Stomach smooth muscle (tissue), 2 donors: ENCODE measurements around the gene CYP2J2.
"Not testable (repeated sequence)": the region's sequence is repeated elsewhere in the genome, so short reads cannot be mapped to it uniquely, and the experiment has no call there.

Experiments used
- H3K27ac ChIP-seq: one replicate; pipeline ENCODE4 v1.7.0; 2013; ENCODE audit warnings: mild to moderate bottlenecking, low read length, inconsistent platforms
- H3K27me3 ChIP-seq, 2 donors: one replicate each; pipeline ENCODE4 v1.7.0; 2013; ENCODE audit warnings: low read length in 2 of 2; ENCODE audit not compliant: insufficient read depth in 2 of 2, control insufficient read depth in 1 of 2
- H3K36me3 ChIP-seq, 2 donors: one replicate each; pipeline ENCODE4 v1.7.0; 2013; ENCODE audit warnings: low read length in 2 of 2; ENCODE audit not compliant: control insufficient read depth in 2 of 2, insufficient read depth in 2 of 2
- H3K4me1 ChIP-seq: one replicate; pipeline ENCODE4 v1.7.0; 2013; ENCODE audit warnings: low read length; ENCODE audit not compliant: control insufficient read depth, insufficient read depth
- H3K4me3 ChIP-seq, 2 donors: one replicate each; pipeline ENCODE4 v1.7.0; 2013; ENCODE audit warnings: low read length in 2 of 2
- H3K9ac ChIP-seq, 2 donors: one replicate each; pipeline ENCODE4 v1.7.0; 2013; ENCODE audit warnings: low read length in 2 of 2, mild to moderate bottlenecking in 1 of 2
- H3K9me3 ChIP-seq, 2 donors: one replicate each; pipeline ENCODE4 v1.7.0; 2013; ENCODE audit warnings: low read length in 2 of 2; ENCODE audit not compliant: control insufficient read depth in 2 of 2
- donor health status: healthy.
- donor health status: Pancreatic carcinoma.

The CYP2J2 gene

GRCh38 chr1:59926381-59927123 is at the start of gene CYP2J2:
Gene CYP2J2 (minus strand): TSS chr1:59926773. CDS start chr1:59926746, 27 bp downstream.
- no peaks in the 10 kb centered on the region for H3K36me3 ChIP-seq
- no peak within 1 kb of the TSS for H3K27ac ChIP-seq
- peaks cover 0 to 6% of the 10 kb centered on the region in 2 donors for H3K27me3 ChIP-seq
- H3K4me1 ChIP-seq = no peaks in the 10 kb centered on the region
- peak within 1 kb of the TSS; percentile 33 to 67 for H3K4me3 ChIP-seq
- H3K9ac ChIP-seq = no peak within 1 kb of the TSS
- H3K9me3 ChIP-seq = no peaks in the 10 kb centered on the region

- Histone ChIP-seq H3K9me3 (no peaks in the 10 kb centered on the region), H3K4me3 (no peak overlapping the region), H3K36me3 (no peaks in the 10 kb centered on the region), H3K9ac (no peak overlapping the region), H3K27ac (no peak overlapping the region), H3K27me3 (no peaks in the 10 kb centered on the region), H3K4me1 (no peaks in the 10 kb centered on the region)
Observed at GRCh38 chr1:59973719-59974118, 47.1 kb upstream of the CYP2J2 start.

GRCh38 chr1:59972216-59972927 is 45.8 kb upstream of the CYP2J2 start:
- Histone ChIP-seq H3K9me3 (no peaks in the 10 kb centered on the region), H3K36me3 (no peaks in the 10 kb centered on the region), H3K4me1 (no peaks in the 10 kb centered on the region), H3K27me3 (no peaks in the 10 kb centered on the region), H3K4me3 (no peak overlapping the region), H3K27ac (no peak overlapping the region), H3K9ac (no peak overlapping the region)

GRCh38 chr1:59971464-59971911 is 44.9 kb upstream of the CYP2J2 start:
- Histone ChIP-seq H3K27me3 (no peaks in the 10 kb centered on the region), H3K4me3 (no peak overlapping the region), H3K9ac (no peak overlapping the region), H3K9me3 (no peaks in the 10 kb centered on the region), H3K4me1 (no peaks in the 10 kb centered on the region), H3K36me3 (no peaks in the 10 kb centered on the region), H3K27ac (no peak overlapping the region)

- not testable (repeated sequence) for H3K27ac ChIP-seq, H3K27me3 ChIP-seq, H3K4me3 ChIP-seq, H3K9me3 ChIP-seq, H3K9ac ChIP-seq, H3K4me1 ChIP-seq, H3K36me3 ChIP-seq
Observed at GRCh38 chr1:59969542-59970175, 43.1 kb upstream of the CYP2J2 start.

GRCh38 chr1:59968746-59969145 is 42.2 kb upstream of the CYP2J2 start:
- not testable (repeated sequence) for H3K9ac ChIP-seq, H3K4me1 ChIP-seq, H3K4me3 ChIP-seq, H3K36me3 ChIP-seq, H3K9me3 ChIP-seq, H3K27me3 ChIP-seq, H3K27ac ChIP-seq

- Histone ChIP-seq H3K4me1 (no peaks in the 10 kb centered on the region), H3K4me3 (no peak overlapping the region), H3K27ac (no peak overlapping the region), H3K9ac (no peak overlapping the region), H3K36me3 (no peaks in the 10 kb centered on the region), H3K9me3 (no peaks in the 10 kb centered on the region), H3K27me3 (no peaks in the 10 kb centered on the region)
Observed at GRCh38 chr1:59967780-59968179, 41.2 kb upstream of the CYP2J2 start.

- no peak overlapping the region for H3K27ac ChIP-seq
- no peaks in the 10 kb centered on the region for H3K36me3 ChIP-seq
- no peak overlapping the region for H3K9ac ChIP-seq
Observed at GRCh38 chr1:59967141-59967697, 40.6 kb upstream of the CYP2J2 start.

GRCh38 chr1:59952065-59952464 is 25.5 kb upstream of the CYP2J2 start:
- Histone ChIP-seq H3K9ac (no peak overlapping the region), H3K9me3 (no peaks in the 10 kb centered on the region), H3K4me1 (no peaks in the 10 kb centered on the region), H3K27ac (no peak overlapping the region), H3K27me3 (peaks cover 0 to 2% of the 10 kb centered on the region in 2 donors), H3K36me3 (no peaks in the 10 kb centered on the region), H3K4me3 (no peak overlapping the region)

More at GRCh38 chr1:59967141-59967697, 40.6 kb upstream of the CYP2J2 start:
- H3K4me1 ChIP-seq = no peaks in the 10 kb centered on the region
- no peaks in the 10 kb centered on the region for H3K9me3 ChIP-seq
- no peak overlapping the region for H3K4me3 ChIP-seq
- no peaks in the 10 kb centered on the region for H3K27me3 ChIP-seq

- Histone ChIP-seq H3K4me3 (no peak overlapping the region), H3K4me1 (no peaks in the 10 kb centered on the region), H3K27me3 (peaks cover 0 to 2% of the 10 kb centered on the region in 2 donors), H3K27ac (no peak overlapping the region), H3K9ac (no peak overlapping the region), H3K36me3 (no peaks in the 10 kb centered on the region), H3K9me3 (no peaks in the 10 kb centered on the region)
Observed at GRCh38 chr1:59949648-59950047, 23.1 kb upstream of the CYP2J2 start.
